K562 (cell line): ENCODE measurements around the gene NIPAL3. TPM values are rescaled to one million over a fixed set of nuclear protein-coding genes. Genes with fewer than 3 reads are reported as not detected.
A peak's percentile ranks its signal among the peaks of the same experiment; 100 is the strongest.

Experiments
- ELF4 ChIP-seq: fragments of 450-650 bp; formaldehyde crosslinking; IDR thresholded peaks from 2 replicates; pipeline ENCODE4 v1.4.0; 2022; ENCODE audit warnings: missing genetic modification characterization
- MCM7 ChIP-seq, 2 experiments: fragments of 450-650 bp; IDR thresholded peaks; 2 replicates each; pipeline ENCODE4 v1.6.1; 2016 to 2018
- NEUROD1 ChIP-seq: fragments of 150-350 bp; IDR thresholded peaks from 2 replicates; pipeline ENCODE4 v1.6.1; 2014; ENCODE audit warnings: borderline replicate concordance, low read length, low read depth; ENCODE audit not compliant: partially characterized antibody
- SMAD1 ChIP-seq: fragments of 150-350 bp; IDR thresholded peaks from 2 replicates; pipeline ENCODE4 v1.6.1; 2014; ENCODE audit warnings: low read length, low read depth; ENCODE audit not compliant: partially characterized antibody
- SRSF3 ChIP-seq: fragments of 200-400 bp; formaldehyde crosslinking; IDR thresholded peaks from 2 replicates; pipeline ENCODE4 v1.6.1; 2016; ENCODE audit warnings: mild to moderate bottlenecking, low read length, moderate library complexity; ENCODE audit not compliant: insufficient read depth
- ZBTB26 ChIP-seq: fragments of 450-650 bp; formaldehyde crosslinking; IDR thresholded peaks from 2 replicates; pipeline ENCODE4 v1.4.0; 2022; ENCODE audit warnings: missing genetic modification characterization
- ZEB2 ChIP-seq: fragments of 450-650 bp; IDR thresholded peaks from 2 replicates; pipeline ENCODE4 v1.6.1; 2016
- ZFP36 ChIP-seq: fragments of 150-350 bp; IDR thresholded peaks from 2 replicates; pipeline ENCODE4 v1.6.1; 2018; ENCODE audit warnings: low read length, low read depth; ENCODE audit not compliant: partially characterized antibody
- ZFP91 ChIP-seq: sonication (generic); formaldehyde crosslinking; IDR thresholded peaks from 2 replicates; pipeline ENCODE4 v1.8.0; 2022; ENCODE audit warnings: mild to moderate bottlenecking, missing genetic modification reagents
- ZNF551 ChIP-seq: fragments of 250-450 bp; sonication (Bioruptor Pico); IDR thresholded peaks from 2 replicates; pipeline ENCODE4 v1.5.0; 2021; ENCODE audit warnings: mild to moderate bottlenecking, moderate library complexity
- polyA plus RNA-seq, 8 experiments: library from polyadenylated mRNA; depleted of rRNA in 4 of 8; stranded (reverse) in 5 of 8; unstranded in 3 of 8; fragments of >200 nt; fragmentation: Nextera tagmentation in 2 of 8; fragmentation: Illumina TruSeq in 1 of 8; extraction: Ambion mirVana in 2 of 8; extraction: Trizol in 1 of 8; gene quantifications; 2 replicates each; pipeline versions ENCODE4 v1.2.1 to v1.2.3, GENCODE V29; 2011 to 2014; ENCODE audit warnings: inconsistent platforms in 1 of 8, missing spikeins in 1 of 8
- total RNA-seq, 7 experiments: library from RNA; depleted of rRNA in 6 of 7; stranded (reverse); fragments of >200 nt in 6 of 7; fragmentation: Illumina TruSeq in 2 of 7; extraction: Trizol in 2 of 7; gene quantifications; 2 replicates each; pipeline versions ENCODE4 v1.2.1 to v1.2.3, GENCODE V29; 2011 to 2021; ENCODE audit warnings: low replicate concordance in 1 of 7
- TF ChIP-seq, protein P1 (sequence below), 2 experiments: IDR thresholded peaks; 2 replicates each; pipeline ENCODE4 v1.6.1; 2011; ENCODE audit warnings: borderline replicate concordance in 1 of 2, control low read depth in 1 of 2, low read depth in 1 of 2, low read length in 1 of 2, mild to moderate bottlenecking in 1 of 2, mixed read lengths in 1 of 2, moderate library complexity in 1 of 2; ENCODE audit not compliant: insufficient read depth in 1 of 2, insufficient read length in 1 of 2, poor library complexity in 1 of 2, severe bottlenecking in 1 of 2; ENCODE audit errors: extremely low read depth in 1 of 2
- TF ChIP-seq, protein P2 (sequence below): fragments of 250-450 bp; sonication (Bioruptor Pico); IDR thresholded peaks from 2 replicates; pipeline ENCODE4 v1.8.0; 2022; ENCODE audit warnings: moderate library complexity, mild to moderate bottlenecking, inconsistent platforms
- TF ChIP-seq, protein P3 (sequence below): fragments of 250-450 bp; sonication (Bioruptor Pico); IDR thresholded peaks from 2 replicates; pipeline ENCODE4 v1.8.0; 2021; ENCODE audit warnings: borderline replicate concordance, mild to moderate bottlenecking, moderate library complexity; ENCODE audit not compliant: poor library complexity, severe bottlenecking
- TF ChIP-seq, protein P4 (sequence below): sonication (generic); formaldehyde crosslinking; IDR thresholded peaks from 2 replicates; pipeline ENCODE4 v1.8.0; 2022; ENCODE audit warnings: missing genetic modification reagents, mild to moderate bottlenecking, moderate library complexity, borderline replicate concordance
- TF ChIP-seq, protein P5 (sequence below): sonication (generic); IDR thresholded peaks from 2 replicates; pipeline ENCODE4 v1.6.1; 2016
- TF ChIP-seq, protein P6 (sequence below): sonication (generic); formaldehyde crosslinking; IDR thresholded peaks from 2 replicates; pipeline ENCODE4 v1.8.0; 2022; ENCODE audit warnings: missing genetic modification reagents, mild to moderate bottlenecking, borderline replicate concordance

NIPAL3 gene
- total and polyA plus RNA-seq, 9 of the 15 experiments (the other 6 are each of a cell fraction or from before 2014, with no cell fraction given): 10.5 to 26.3 (median 16.0) TPM

DNA sequence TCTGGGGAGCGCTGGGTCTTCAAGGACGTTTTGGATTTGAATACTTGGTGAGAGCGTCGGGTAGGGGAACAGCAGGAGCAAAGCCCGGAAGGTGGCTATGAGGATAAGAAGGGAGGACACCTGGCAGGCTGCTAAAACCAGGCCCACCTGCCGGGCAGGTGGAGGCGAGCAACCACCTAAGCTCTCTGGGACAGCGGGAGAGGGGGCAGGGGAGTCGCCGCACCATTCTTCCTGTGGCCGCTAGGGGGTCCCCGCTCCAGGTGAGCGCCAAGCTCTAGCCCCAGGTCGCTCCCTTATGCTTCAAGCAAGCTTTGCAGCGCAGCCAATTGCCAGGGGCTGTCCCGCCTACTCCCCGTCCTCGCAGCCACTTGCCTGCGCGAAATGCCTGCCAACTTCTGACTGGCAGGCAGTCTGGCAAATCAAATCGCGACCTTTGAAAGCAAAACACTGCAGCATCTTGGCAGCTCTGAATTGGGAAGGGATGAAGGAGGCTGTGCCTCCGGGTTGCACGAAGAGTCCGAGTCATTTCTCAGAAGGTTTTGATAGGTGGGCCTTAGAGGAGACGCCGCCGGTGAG is at the start of gene NIPAL3 (continued):
- TF ChIP-seq, protein P1, sequence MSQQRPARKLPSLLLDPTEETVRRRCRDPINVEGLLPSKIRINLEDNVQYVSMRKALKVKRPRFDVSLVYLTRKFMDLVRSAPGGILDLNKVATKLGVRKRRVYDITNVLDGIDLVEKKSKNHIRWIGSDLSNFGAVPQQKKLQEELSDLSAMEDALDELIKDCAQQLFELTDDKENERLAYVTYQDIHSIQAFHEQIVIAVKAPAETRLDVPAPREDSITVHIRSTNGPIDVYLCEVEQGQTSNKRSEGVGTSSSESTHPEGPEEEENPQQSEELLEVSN (IDR thresholded peaks at IDR 0.05; ENCODE audit: borderline replicate concordance in 1 of 2, extremely low read depth in 1 of 2, insufficient read depth in 1 of 2, insufficient read length in 1 of 2, low read depth in 1 of 2, low read length in 1 of 2, poor library complexity in 1 of 2, severe bottlenecking in 1 of 2): peak in 1 of 2 experiments; percentile 86
- TF ChIP-seq ZNF551 (CRISPR knock-in tag): no peak
- peak; percentile 99 for TF ChIP-seq ZEB2
- no peak for TF ChIP-seq SMAD1
- no peak for TF ChIP-seq ZFP91
- TF ChIP-seq ZBTB26 (CRISPR knock-in tag): no peak
- TF ChIP-seq, protein P2, sequence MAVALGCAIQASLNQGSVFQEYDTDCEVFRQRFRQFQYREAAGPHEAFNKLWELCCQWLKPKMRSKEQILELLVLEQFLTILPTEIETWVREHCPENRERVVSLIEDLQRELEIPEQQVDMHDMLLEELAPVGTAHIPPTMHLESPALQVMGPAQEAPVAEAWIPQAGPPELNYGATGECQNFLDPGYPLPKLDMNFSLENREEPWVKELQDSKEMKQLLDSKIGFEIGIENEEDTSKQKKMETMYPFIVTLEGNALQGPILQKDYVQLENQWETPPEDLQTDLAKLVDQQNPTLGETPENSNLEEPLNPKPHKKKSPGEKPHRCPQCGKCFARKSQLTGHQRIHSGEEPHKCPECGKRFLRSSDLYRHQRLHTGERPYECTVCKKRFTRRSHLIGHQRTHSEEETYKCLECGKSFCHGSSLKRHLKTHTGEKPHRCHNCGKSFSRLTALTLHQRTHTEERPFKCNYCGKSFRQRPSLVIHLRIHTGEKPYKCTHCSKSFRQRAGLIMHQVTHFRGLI: no peak
- TF ChIP-seq, protein P3, sequence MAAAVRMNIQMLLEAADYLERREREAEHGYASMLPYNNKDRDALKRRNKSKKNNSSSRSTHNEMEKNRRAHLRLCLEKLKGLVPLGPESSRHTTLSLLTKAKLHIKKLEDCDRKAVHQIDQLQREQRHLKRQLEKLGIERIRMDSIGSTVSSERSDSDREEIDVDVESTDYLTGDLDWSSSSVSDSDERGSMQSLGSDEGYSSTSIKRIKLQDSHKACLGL (CRISPR knock-in tag): no peak
- TF ChIP-seq, protein P4, sequence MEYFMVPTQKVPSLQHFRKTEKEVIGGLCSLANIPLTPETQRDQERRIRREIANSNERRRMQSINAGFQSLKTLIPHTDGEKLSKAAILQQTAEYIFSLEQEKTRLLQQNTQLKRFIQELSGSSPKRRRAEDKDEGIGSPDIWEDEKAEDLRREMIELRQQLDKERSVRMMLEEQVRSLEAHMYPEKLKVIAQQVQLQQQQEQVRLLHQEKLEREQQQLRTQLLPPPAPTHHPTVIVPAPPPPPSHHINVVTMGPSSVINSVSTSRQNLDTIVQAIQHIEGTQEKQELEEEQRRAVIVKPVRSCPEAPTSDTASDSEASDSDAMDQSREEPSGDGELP (CRISPR knock-in tag): peak; percentile 90
- TF ChIP-seq, protein P5, sequence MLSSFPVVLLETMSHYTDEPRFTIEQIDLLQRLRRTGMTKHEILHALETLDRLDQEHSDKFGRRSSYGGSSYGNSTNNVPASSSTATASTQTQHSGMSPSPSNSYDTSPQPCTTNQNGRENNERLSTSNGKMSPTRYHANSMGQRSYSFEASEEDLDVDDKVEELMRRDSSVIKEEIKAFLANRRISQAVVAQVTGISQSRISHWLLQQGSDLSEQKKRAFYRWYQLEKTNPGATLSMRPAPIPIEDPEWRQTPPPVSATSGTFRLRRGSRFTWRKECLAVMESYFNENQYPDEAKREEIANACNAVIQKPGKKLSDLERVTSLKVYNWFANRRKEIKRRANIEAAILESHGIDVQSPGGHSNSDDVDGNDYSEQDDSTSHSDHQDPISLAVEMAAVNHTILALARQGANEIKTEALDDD: no peak
- no peak for TF ChIP-seq SRSF3
- TF ChIP-seq, protein P6, sequence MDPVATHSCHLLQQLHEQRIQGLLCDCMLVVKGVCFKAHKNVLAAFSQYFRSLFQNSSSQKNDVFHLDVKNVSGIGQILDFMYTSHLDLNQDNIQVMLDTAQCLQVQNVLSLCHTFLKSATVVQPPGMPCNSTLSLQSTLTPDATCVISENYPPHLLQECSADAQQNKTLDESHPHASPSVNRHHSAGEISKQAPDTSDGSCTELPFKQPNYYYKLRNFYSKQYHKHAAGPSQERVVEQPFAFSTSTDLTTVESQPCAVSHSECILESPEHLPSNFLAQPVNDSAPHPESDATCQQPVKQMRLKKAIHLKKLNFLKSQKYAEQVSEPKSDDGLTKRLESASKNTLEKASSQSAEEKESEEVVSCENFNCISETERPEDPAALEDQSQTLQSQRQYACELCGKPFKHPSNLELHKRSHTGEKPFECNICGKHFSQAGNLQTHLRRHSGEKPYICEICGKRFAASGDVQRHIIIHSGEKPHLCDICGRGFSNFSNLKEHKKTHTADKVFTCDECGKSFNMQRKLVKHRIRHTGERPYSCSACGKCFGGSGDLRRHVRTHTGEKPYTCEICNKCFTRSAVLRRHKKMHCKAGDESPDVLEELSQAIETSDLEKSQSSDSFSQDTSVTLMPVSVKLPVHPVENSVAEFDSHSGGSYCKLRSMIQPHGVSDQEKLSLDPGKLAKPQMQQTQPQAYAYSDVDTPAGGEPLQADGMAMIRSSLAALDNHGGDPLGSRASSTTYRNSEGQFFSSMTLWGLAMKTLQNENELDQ (CRISPR knock-in tag): no peak
- TF ChIP-seq NEUROD1: peak; percentile 95
- no peak for TF ChIP-seq ELF4 (CRISPR knock-in tag)
- peak; percentile 14 for TF ChIP-seq ZFP36
- TF ChIP-seq MCM7 (IDR thresholded peaks at IDR 0.05): no peak
